DOHH2 (cell line): ENCODE results near the gene TIGAR.

Experiments
- H3F3A ChIP-seq: fragments of 200-600 bp; sonication (generic), shearing (Covaris generic); 2 replicates; pipeline ENCODE4 v1.6.0; 2016; ENCODE audit warnings: antibody characterized with exemption, mild to moderate bottlenecking; ENCODE audit not compliant: control insufficient read depth, insufficient read depth
- H3K27ac ChIP-seq: fragments of 200-600 bp; sonication (generic); 2 replicates; pipeline ENCODE4 v1.5.1; 2014; ENCODE audit warnings: low read depth, mild to moderate bottlenecking, low read length, moderate library complexity
- H3K27me3 ChIP-seq: fragments of 200-600 bp; sonication (generic); 2 replicates; pipeline ENCODE4 v1.6.1; 2014; ENCODE audit warnings: mild to moderate bottlenecking, low read length, mixed read lengths; ENCODE audit not compliant: control insufficient read depth
- H3K36me3 ChIP-seq: fragments of 200-600 bp; sonication (generic); 2 replicates; pipeline ENCODE4 v1.6.1; 2014; ENCODE audit warnings: mild to moderate bottlenecking, low read length, moderate library complexity, mixed read lengths; ENCODE audit not compliant: control insufficient read depth
- H3K4me1 ChIP-seq: fragments of 200-600 bp; sonication (generic); 2 replicates; pipeline ENCODE4 v1.6.1; 2014; ENCODE audit warnings: mild to moderate bottlenecking, low read length, mixed read lengths; ENCODE audit not compliant: control insufficient read depth
- H3K4me2 ChIP-seq: fragments of 200-600 bp; sonication (generic); 2 replicates; pipeline ENCODE4 v1.6.0; 2014; ENCODE audit warnings: mild to moderate bottlenecking, low read length, moderate library complexity
- H3K4me3 ChIP-seq: fragments of 200-600 bp; sonication (generic); 2 replicates; pipeline ENCODE4 v1.5.1; 2014; ENCODE audit warnings: mild to moderate bottlenecking, low read length, mixed read lengths
- H3K79me2 ChIP-seq: fragments of 200-600 bp; sonication (generic); 2 replicates; pipeline ENCODE4 v1.6.1; 2014; ENCODE audit warnings: mild to moderate bottlenecking, low read length, mixed read lengths; ENCODE audit not compliant: control insufficient read depth
- H3K9me2 ChIP-seq: fragments of 200-600 bp; sonication (generic); replicated peaks from 2 replicates; pipeline ENCODE4 v1.6.1; 2014; ENCODE audit warnings: mild to moderate bottlenecking, low read length, mixed read lengths; ENCODE audit not compliant: control insufficient read depth
- H3K9me3 ChIP-seq: fragments of 200-600 bp; sonication (generic); 2 replicates; pipeline ENCODE4 v1.6.1; 2014; ENCODE audit warnings: antibody characterized with exemption, low read length, mixed read lengths; ENCODE audit not compliant: control insufficient read depth, insufficient read depth
- H4K20me1 ChIP-seq: fragments of 200-600 bp; sonication (generic); 2 replicates; pipeline ENCODE4 v1.6.0; 2014; ENCODE audit warnings: low read depth, mild to moderate bottlenecking, antibody characterized with exemption, low read length, moderate library complexity; ENCODE audit not compliant: control insufficient read depth, insufficient read depth
- CTCF ChIP-seq: fragments of 200-600 bp; sonication (generic); IDR thresholded peaks from one replicate; pipeline ENCODE4 v1.5.1; 2014; ENCODE audit warnings: antibody characterized with exemption, mild to moderate bottlenecking, low read depth, low read length; ENCODE audit not compliant: poor library complexity, severe bottlenecking
- EZH2phosphoT487 ChIP-seq: fragments of 200-600 bp; sonication (generic); IDR thresholded peaks from 2 replicates; pipeline ENCODE4 v1.6.1; 2017; ENCODE audit warnings: borderline replicate concordance, mild to moderate bottlenecking, antibody characterized with exemption, low read length, moderate library complexity, mixed read lengths

TIGAR gene

GRCh38 chr12:4356041-4356327, 35.0 kb downstream of the TIGAR start:
- H3F3A ChIP-seq = no peaks in the 10 kb centered on the region

GRCh38 chr12:4366090-4366489, 45.1 kb downstream of the TIGAR start:
- Histone ChIP-seq H4K20me1 (no peaks in the 10 kb centered on the region), H3F3A (no peaks in the 10 kb centered on the region), H3K4me2 (no peak overlapping the region), H3K9me3 (no peaks in the 10 kb centered on the region), H3K4me1 (no peaks in the 10 kb centered on the region), H3K79me2 (no peaks in the 10 kb centered on the region), H3K9me2 (no peaks in the 10 kb centered on the region), H3K4me3 (no peak overlapping the region), H3K27me3 (peaks cover 7% of the 10 kb centered on the region; the same call in 1 of the 2 replicates), H3K27ac (no peak overlapping the region), H3K36me3 (no peaks in the 10 kb centered on the region)
- no peak for TF ChIP-seq CTCF
- TF ChIP-seq EZH2phosphoT487 = no peak

More at GRCh38 chr12:4356041-4356327, 35.0 kb downstream of the TIGAR start:
- TF ChIP-seq CTCF (peak; percentile 62), EZH2phosphoT487 (no peak)
- Histone ChIP-seq H3K4me2 (no peak overlapping the region), H3K36me3 (peaks cover 21% of the 10 kb centered on the region), H4K20me1 (no peaks in the 10 kb centered on the region), H3K79me2 (no peaks in the 10 kb centered on the region), H3K9me2 (no peaks in the 10 kb centered on the region), H3K27ac (no peak overlapping the region), H3K4me3 (no peak overlapping the region), H3K4me1 (no peaks in the 10 kb centered on the region), H3K9me3 (no peaks in the 10 kb centered on the region), H3K27me3 (no peaks in the 10 kb centered on the region)

- Histone ChIP-seq H3K27ac (no peak overlapping the region), H3K9me3 (no peaks in the 10 kb centered on the region), H3K9me2 (no peaks in the 10 kb centered on the region), H4K20me1 (no peaks in the 10 kb centered on the region), H3K27me3 (peaks cover 5% of the 10 kb centered on the region; the same call in 1 of the 2 replicates), H3K4me2 (no peak overlapping the region), H3K79me2 (no peaks in the 10 kb centered on the region), H3K36me3 (no peaks in the 10 kb centered on the region), H3K4me3 (no peak overlapping the region), H3F3A (no peaks in the 10 kb centered on the region), H3K4me1 (no peaks in the 10 kb centered on the region)
- TF ChIP-seq CTCF = no peak
- no peak for TF ChIP-seq EZH2phosphoT487
These were observed 48.5 kb downstream of the TIGAR start for GRCh38 chr12:4369548-4369947.

GRCh38 chr12:4370265-4370664, 49.3 kb downstream of the TIGAR start:
- H3K4me2 ChIP-seq = no peak overlapping the region
- H3K4me3 ChIP-seq = no peak overlapping the region
- no peaks in the 10 kb centered on the region for H4K20me1 ChIP-seq
- H3K9me3 ChIP-seq = no peaks in the 10 kb centered on the region
- TF ChIP-seq EZH2phosphoT487 (no peak), CTCF (no peak)
- no peaks in the 10 kb centered on the region for H3K36me3 ChIP-seq
- H3F3A ChIP-seq = no peaks in the 10 kb centered on the region
- H3K27ac ChIP-seq = no peak overlapping the region
- no peaks in the 10 kb centered on the region for H3K79me2 ChIP-seq
- no peaks in the 10 kb centered on the region for H3K4me1 ChIP-seq
- no peaks in the 10 kb centered on the region for H3K9me2 ChIP-seq
- H3K27me3 ChIP-seq = peaks cover 5% of the 10 kb centered on the region; the same call in 1 of the 2 replicates
